ENCODE data around the gene SRR. TPM values are rescaled to one million over a fixed set of nuclear protein-coding genes. Genes with fewer than 3 reads are reported as not detected.

Gene SRR, protein sequence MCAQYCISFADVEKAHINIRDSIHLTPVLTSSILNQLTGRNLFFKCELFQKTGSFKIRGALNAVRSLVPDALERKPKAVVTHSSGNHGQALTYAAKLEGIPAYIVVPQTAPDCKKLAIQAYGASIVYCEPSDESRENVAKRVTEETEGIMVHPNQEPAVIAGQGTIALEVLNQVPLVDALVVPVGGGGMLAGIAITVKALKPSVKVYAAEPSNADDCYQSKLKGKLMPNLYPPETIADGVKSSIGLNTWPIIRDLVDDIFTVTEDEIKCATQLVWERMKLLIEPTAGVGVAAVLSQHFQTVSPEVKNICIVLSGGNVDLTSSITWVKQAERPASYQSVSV
- total RNA-seq = 11.7 and 18.4 TPM in 2 replicates

DNA sequence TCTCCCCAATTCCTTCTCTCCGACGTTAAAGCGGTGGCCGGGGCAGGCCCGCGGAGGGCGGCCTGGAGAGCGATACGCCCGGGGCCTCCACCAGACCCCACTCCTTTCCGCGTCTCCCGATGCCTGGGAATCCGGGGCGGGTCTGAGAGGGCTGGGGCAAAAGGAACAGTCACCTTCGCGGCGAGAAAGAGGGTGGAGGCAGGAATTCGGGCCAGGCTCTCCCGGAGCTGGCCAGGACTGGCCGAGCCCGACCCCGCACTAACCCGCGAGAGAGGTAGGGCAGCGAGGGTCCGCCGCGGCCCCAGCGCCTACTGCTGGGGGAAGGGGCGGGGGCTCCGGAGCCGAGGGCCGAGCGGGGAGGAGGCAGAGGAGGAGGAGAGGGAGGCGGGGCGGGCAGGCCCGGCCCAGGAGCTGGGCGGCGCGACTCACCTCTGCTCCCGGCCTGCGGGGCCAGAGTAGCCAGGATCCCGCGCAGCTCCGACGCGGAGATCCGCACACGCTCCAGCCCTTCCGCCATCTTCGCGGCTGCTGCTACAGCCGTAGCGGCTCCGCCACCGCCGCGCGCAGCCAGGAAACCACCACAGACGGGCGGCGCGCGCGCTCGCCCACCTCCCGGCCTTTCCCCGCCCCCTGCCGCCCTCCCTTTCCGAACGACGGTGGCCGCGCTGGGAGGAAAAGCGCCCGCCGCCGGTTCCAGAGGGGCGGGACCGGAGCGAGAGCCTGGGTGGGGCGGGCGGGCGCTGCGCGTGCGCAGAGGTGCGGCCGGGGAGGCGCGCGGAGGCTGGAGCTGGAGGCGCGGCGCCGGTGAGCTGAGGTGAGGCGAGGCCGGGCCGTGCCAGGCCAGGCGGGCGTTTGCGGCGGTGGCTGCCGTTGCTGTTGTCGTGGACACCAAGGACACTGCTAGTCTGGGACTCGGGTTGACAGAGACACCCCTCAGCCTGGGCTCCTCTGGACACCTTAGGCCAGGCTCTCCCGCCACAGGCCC, at the start of gene SRR, which contains the start of gene SMG6:
TSS of gene SRR (plus strand) at position 747 of the 985 bp plus-strand sequence. CDS start 11,611 bp downstream, outside the sequence.
TSS of gene SMG6 (minus strand) at position 582 of the 985 bp plus-strand sequence. CDS start at position 517, 65 bp downstream.

DNA sequence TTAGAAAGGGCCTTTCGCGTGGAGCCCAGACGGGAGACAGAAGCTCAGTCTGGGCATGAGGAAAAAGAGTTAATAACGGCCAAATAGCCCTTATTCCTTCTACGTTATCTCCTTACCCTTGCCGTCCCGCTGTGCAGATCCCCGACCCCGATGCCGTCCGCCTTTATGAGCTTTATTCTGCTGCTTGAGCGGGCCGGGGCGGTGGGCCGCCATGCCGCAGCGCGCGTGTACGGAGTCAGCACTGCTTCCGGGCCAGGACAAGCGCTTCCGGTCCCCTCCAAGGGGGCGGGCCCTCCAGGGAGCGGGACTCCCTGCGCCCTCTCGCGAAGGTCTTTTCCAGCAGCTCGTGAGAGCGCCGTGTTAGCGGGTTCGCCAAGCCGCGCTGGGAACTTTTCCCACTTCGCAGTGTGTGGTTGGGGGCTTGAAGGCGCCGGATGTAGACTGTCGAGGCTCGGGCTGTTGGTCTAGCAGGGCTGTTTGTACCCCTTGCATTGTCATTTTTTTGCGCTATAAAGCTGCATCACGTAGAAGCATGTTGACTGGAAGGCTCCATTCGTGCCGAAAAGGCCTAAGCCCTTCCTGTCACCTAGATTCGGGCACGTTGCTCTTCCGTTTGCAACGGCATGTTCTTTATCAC, 32.6 kb downstream of the SRR start, which contains the start of gene TSR1:
TSS of gene TSR1 (minus strand) at position 243 of the 637 bp plus-strand sequence. CDS start at position 213, 30 bp downstream.

DNA sequence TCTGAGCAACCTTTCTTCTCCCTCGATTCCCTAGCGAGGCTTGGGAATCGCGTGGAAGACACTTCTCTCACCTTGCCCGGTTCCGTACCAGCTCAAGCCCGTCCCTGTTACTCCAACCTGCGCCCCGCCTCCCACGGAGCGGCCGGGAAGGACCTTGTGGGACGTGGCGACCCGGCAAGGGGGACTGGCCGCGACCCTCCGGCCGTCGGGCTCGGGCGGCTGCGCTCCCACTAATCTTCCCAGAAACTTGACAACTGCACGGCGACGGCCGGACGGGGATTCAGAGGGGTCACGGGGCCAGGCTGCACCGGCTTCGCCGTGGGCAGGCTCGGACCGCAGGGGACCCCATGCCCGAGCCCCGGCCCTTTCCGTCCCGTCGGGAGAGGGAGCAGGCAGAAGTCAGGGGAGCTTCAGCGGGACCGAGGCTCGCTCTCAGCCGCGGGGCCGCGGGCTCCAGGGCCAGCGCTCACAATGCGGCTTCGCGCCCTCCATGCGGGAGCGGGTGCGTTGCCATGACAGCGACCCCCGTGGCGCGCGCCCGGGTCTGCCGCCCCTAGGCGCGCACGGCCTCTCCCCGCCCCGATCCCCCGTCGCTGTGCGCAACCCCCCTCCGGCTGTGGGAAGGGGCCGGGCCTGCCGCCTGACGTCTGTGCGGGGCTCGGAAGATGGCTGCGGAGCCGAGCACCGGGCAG, 33.2 kb downstream of the SRR start, which contains the start of gene SGSM2:
TSS of gene SGSM2 (plus strand) at position 650 of the 692 bp plus-strand sequence. CDS start 188 bp downstream, outside the sequence.

Other genes with a start within 250 kb of the SRR start
- gene HIC1, start 248.8 kb upstream of the SRR start, total RNA-seq = 10.4 and 12.7 TPM in 2 replicates
- gene SMG6, start 165 bp upstream of the SRR start, total RNA-seq = 25.6 and 35.4 TPM in 2 replicates
- gene TSR1, start 32.5 kb downstream of the SRR start, total RNA-seq = 34.6 and 52.3 TPM in 2 replicates
- 32.7 and 35.0 TPM in 2 replicates for gene SGSM2, start 33.6 kb downstream of the SRR start, total RNA-seq
- 7.7 and 10.1 TPM in 2 replicates for gene MNT, start 97.1 kb downstream of the SRR start, total RNA-seq
- 9.1 and 10.4 TPM in 2 replicates for gene METTL16, start 207.9 kb downstream of the SRR start, total RNA-seq

Measured in aortic smooth muscle cell (primary cell).